Transverse colon (tissue), 4 donors: ENCODE results near the gene EEFSEC. TPM values are rescaled to one million over a fixed set of nuclear protein-coding genes. Genes with fewer than 3 reads are reported as not detected.

ENCODE experiments used
- DNase-seq: peaks from one replicate; pipeline ENCODE4 v3.0.0-alpha.2; 2019
- H3K27ac ChIP-seq, 4 donors: fragments of 200-600 bp; sonication (generic); 2 replicates each; pipeline ENCODE4 v1.5.1; 2016 to 2018; ENCODE audit warnings: inconsistent platforms in 4 of 4
- H3K27me3 ChIP-seq: fragments of 200-600 bp; sonication (generic); 2 replicates; pipeline ENCODE4 v1.5.1; 2017; ENCODE audit warnings: inconsistent platforms
- H3K36me3 ChIP-seq, 4 donors: fragments of 200-600 bp; sonication (generic); 2 replicates each; pipeline ENCODE4 v1.5.1; 2017 to 2019; ENCODE audit warnings: inconsistent platforms in 4 of 4
- H3K4me1 ChIP-seq, 4 donors: fragments of 200-600 bp; sonication (generic); 2 replicates each; pipeline ENCODE4 v1.5.1; 2017 to 2020; ENCODE audit warnings: inconsistent platforms in 4 of 4
- H3K4me3 ChIP-seq, 4 donors: fragments of 200-600 bp; sonication (generic); 1 replicate in 1 of 4; 2 replicates in 3 of 4; pipeline versions ENCODE4 v1.5.1 to v1.6.1; 2017 to 2019; ENCODE audit warnings: inconsistent platforms in 4 of 4
- H3K9me3 ChIP-seq, 2 donors: fragments of 200-600 bp; sonication (generic); 2 replicates each; pipeline ENCODE4 v1.5.1; 2017 to 2019; ENCODE audit warnings: inconsistent platforms in 2 of 2
- CTCF ChIP-seq, 5 experiments: fragments of 200-600 bp in 3 of 5; fragments of 450-650 bp in 2 of 5; sonication (generic) in 3 of 5; IDR thresholded peaks; 1 replicate in 2 of 5; 2 replicates in 3 of 5; pipeline ENCODE4 v1.5.1; 2016 to 2017; ENCODE audit warnings: antibody characterized with exemption in 5 of 5, inconsistent platforms in 3 of 5, mild to moderate bottlenecking in 2 of 5, moderate library complexity in 1 of 5
- EP300 ChIP-seq: sonication (generic); formaldehyde crosslinking; IDR thresholded peaks from one replicate; pipeline ENCODE4 v1.6.1; 2017; ENCODE audit warnings: antibody characterized with exemption, low read depth
- POLR2A ChIP-seq: fragments of 450-650 bp; IDR thresholded peaks from one replicate; pipeline ENCODE4 v1.6.1; 2016; ENCODE audit warnings: antibody characterized with exemption, mild to moderate bottlenecking, moderate library complexity
- POLR2AphosphoS5 ChIP-seq, 3 donors: sonication (generic); formaldehyde crosslinking; IDR thresholded peaks; one replicate each; pipeline ENCODE4 v1.6.1; 2016; ENCODE audit warnings: antibody characterized with exemption in 3 of 3
- WGBS, 2 donors: methylation state at CpG; one replicate each; pipeline ENCODE4 v1.1.5; 2018; ENCODE audit warnings: low coverage in 1 of 2; 5-methylcytosine and 5-hydroxymethylcytosine counted together
- in situ Hi-C, 4 donors: fragments of 200-750 bp; cut with MboI; loops; one replicate each; pipeline versions ENCODE4 v1.15.0 to v1.15.1; 2017; ENCODE audit warnings: low sequenced_read_pairs in 3 of 4, low pct_ligation_motif_present in 1 of 4, low pct_unique_long_range_greater_than_20kb in 1 of 4
- intact Hi-C: fragments of 100-400 bp; cut with DNase I; formaldehyde crosslinking; loops from one replicate; pipeline ENCODE4 v1.15.1; 2023; ENCODE audit warnings: low total_unique reads
- total RNA-seq, 4 donors: library from RNA; depleted of rRNA; stranded (reverse); fragments of >200 nt; gene quantifications; one replicate each; pipeline ENCODE4 v1.1.0, GENCODE V29; 2016

Gene EEFSEC
- total RNA-seq, 4 donors from 2014 or later: 10.3 to 16.8 (median 14.2) TPM

DNA sequence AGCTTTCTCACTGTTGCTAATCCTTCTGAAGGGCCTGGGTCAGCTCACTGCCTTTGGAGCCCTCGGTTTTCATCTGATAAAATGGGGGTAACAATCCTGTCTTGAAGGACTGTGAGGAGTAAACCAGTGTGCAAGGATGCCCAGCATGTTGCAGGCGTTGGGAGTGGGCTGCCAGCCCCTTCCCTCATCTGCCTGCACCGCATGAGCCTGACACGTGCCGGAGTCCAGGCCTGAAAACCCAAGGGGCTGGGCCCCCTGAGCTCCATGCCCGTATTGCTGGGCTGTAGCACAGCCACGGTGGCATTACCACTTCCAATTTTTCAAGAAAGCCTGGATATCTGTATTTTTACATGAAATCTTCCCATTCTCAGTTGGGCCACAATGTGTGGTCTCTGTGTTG is 215.3 kb downstream of the EEFSEC start:
- DNase-seq: no peak
- H3K36me3 ChIP-seq: no peaks in the 10 kb centered on the region
- H3K9me3 ChIP-seq: no peaks in the 10 kb centered on the region
- intact Hi-C loops: no loop called here
- whole genome bisulfite sequencing, 2 donors: 95% methylated on average over 7 of the region's 7 CpGs; no CpG with 5 or more reads in 1 of the 2 donors
- H3K27ac ChIP-seq: no peak overlapping the region
- no peaks in the 10 kb centered on the region for H3K4me1 ChIP-seq
- H3K27me3 ChIP-seq: no peaks in the 10 kb centered on the region
- no peak overlapping the region for H3K4me3 ChIP-seq
- in situ Hi-C loops: no loop called here
- no peak for TF ChIP-seq POLR2A
- TF ChIP-seq POLR2AphosphoS5 (IDR thresholded peaks at IDR 0.05): no peak
- no peak for TF ChIP-seq CTCF (IDR thresholded peaks at IDR 0.05)
- no peak for TF ChIP-seq EP300

- 78% methylated on average over 2 of the region's 2 CpGs; no CpG with 5 or more reads in 1 of the 2 donors for WGBS, 2 donors
- no peaks in the 10 kb centered on the region for H3K27me3 ChIP-seq
- in situ Hi-C loops: no loop called here
- DNase-seq: no peak
- H3K4me3 ChIP-seq: no peak overlapping the region
- no peaks in the 10 kb centered on the region for H3K36me3 ChIP-seq
- no peak overlapping the region for H3K27ac ChIP-seq
- H3K4me1 ChIP-seq: no peaks in the 10 kb centered on the region
- TF ChIP-seq CTCF (IDR thresholded peaks at IDR 0.05) (no peak), POLR2AphosphoS5 (IDR thresholded peaks at IDR 0.05) (no peak), POLR2A (no peak), EP300 (no peak)
- no peaks in the 10 kb centered on the region for H3K9me3 ChIP-seq
- intact Hi-C loops: no loop called here
Measured at GRCh38 chr3:128369121-128369703, 215.9 kb downstream of the EEFSEC start.

DNA sequence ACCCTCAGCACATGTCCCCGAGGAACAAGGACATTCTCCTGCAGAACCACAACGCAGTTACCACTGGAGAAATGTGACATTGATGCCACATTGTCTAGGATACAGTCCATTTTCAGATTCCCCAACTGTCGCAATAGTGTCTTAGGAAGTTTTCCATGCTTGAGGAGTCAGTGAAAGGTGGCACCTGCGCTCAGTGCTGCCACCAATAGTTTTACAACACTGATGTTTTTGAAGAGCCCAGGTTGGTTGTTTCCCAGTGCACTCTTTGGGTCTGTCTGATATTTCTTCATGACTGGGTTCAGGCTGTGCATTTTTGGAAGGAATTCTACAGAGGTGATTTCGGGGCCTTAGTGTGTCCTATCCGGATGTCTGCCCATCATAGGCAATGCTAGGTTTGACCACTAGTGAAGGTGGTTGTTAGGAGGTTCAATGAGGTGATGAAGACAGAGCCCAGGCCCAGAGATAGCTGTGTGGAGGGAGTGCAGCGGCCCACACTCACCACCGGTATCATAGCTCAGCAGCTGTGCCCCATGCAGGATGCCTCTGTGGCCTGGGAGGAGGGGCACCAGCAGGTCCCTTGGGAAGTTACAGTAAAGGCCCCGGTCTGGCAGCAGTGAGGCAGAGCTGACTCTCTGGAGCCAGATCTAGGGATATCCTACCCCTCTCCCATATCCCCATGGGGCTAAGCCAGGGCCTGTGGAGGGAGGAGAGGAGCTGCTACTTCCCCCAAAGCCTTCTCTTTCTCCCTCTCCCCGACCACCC is 216.8 kb downstream of the EEFSEC start:
- no peaks in the 10 kb centered on the region for H3K4me1 ChIP-seq
- WGBS, 2 donors: 86% methylated on average over 9 of the region's 10 CpGs; no CpG with 5 or more reads in 1 of the 2 donors
- intact Hi-C loops: no loop called here
- DNase-seq: no peak
- H3K27me3 ChIP-seq: no peaks in the 10 kb centered on the region
- in situ Hi-C loops: no loop called here
- TF ChIP-seq POLR2AphosphoS5 (IDR thresholded peaks at IDR 0.05) (no peak), POLR2A (no peak), CTCF (IDR thresholded peaks at IDR 0.05) (no peak), EP300 (no peak)
- H3K4me3 ChIP-seq: no peak overlapping the region
- no peaks in the 10 kb centered on the region for H3K9me3 ChIP-seq
- H3K27ac ChIP-seq: no peak overlapping the region
- H3K36me3 ChIP-seq: no peaks in the 10 kb centered on the region

GRCh38 chr3:128372281-128372680 is 219.0 kb downstream of the EEFSEC start:
- H3K36me3 ChIP-seq: no peaks in the 10 kb centered on the region
- no peaks in the 10 kb centered on the region for H3K9me3 ChIP-seq
- H3K27ac ChIP-seq: no peak overlapping the region
- in situ Hi-C loops: no loop called here
- WGBS, 2 donors: 80 to 89% methylated on average over 1 to 5 of the region's 5 CpGs
- no peak for TF ChIP-seq POLR2AphosphoS5 (IDR thresholded peaks at IDR 0.05)
- TF ChIP-seq EP300: no peak
- H3K27me3 ChIP-seq: no peaks in the 10 kb centered on the region
- H3K4me1 ChIP-seq: no peaks in the 10 kb centered on the region
- H3K4me3 ChIP-seq: no peak overlapping the region
- DNase-seq: no peak
- intact Hi-C loops: no loop called here
